WTC11 (cell line): ENCODE measurements around the gene CAST. TPM values are rescaled to one million over a fixed set of nuclear protein-coding genes. Genes with fewer than 3 reads are reported as not detected.

Source experiments
- ATAC-seq: fragments of 200-7000 bp; cut with Tn5 transposase; 2 replicates; pipeline ENCODE4 v1.10.0; 2021; ENCODE audit warnings: mild to moderate bottlenecking, moderate library complexity
- CTCF ChIA-PET: fragments of 300-600 bp; sonication (Branson Sonifier 250); formaldehyde crosslinking; loops from one replicate; lab custom pipeline; 2021; ENCODE audit warnings: antibody characterized with exemption; lab: Charles Lee
- POLR2A ChIA-PET: fragments of 350-600 bp; sonication (Branson Sonifier 250); formaldehyde crosslinking; loops from one replicate; lab custom pipeline; 2021; ENCODE audit warnings: antibody characterized with exemption; lab: Charles Lee
- DNase-seq: peaks from one replicate; pipeline ENCODE4 v3.0.0; 2021; ENCODE audit warnings: low spot score
- H3K27ac Mint-ChIP-seq: 2 replicates; pipeline ENCODE4 v1.8.0; 2021; ENCODE audit warnings: mixed read lengths
- H3K27me3 Mint-ChIP-seq: 2 replicates; pipeline ENCODE4 v1.8.0; 2021; ENCODE audit warnings: low read depth, mild to moderate bottlenecking, moderate library complexity, mixed read lengths
- H3K36me3 Mint-ChIP-seq: 2 replicates; pipeline ENCODE4 v1.8.0; 2021; ENCODE audit warnings: mixed read lengths
- H3K4me1 Mint-ChIP-seq: 2 replicates; pipeline ENCODE4 v1.8.0; 2022; ENCODE audit warnings: mixed read lengths
- H3K4me3 Mint-ChIP-seq: 2 replicates; pipeline ENCODE4 v1.8.0; 2021; ENCODE audit warnings: mild to moderate bottlenecking, moderate library complexity, mixed read lengths
- H3K9me3 Mint-ChIP-seq: 2 replicates; pipeline ENCODE4 v1.8.0; 2021; ENCODE audit warnings: mixed read lengths
- AR ChIP-seq: fragments of 250-450 bp; sonication (Bioruptor Pico); IDR thresholded peaks from 2 replicates; pipeline ENCODE4 v1.9.0; 2021; ENCODE audit warnings: mild to moderate bottlenecking
- CDX4 ChIP-seq: fragments of 250-450 bp; sonication (Bioruptor Pico); IDR thresholded peaks from 2 replicates; pipeline ENCODE4 v1.9.0; 2021; ENCODE audit warnings: moderate library complexity, mild to moderate bottlenecking, inconsistent platforms, borderline replicate concordance
- CREB1 ChIP-seq: sonication (generic); formaldehyde crosslinking; IDR thresholded peaks from 2 replicates; pipeline ENCODE4 v1.8.0; 2023; ENCODE audit warnings: mild to moderate bottlenecking, missing genetic modification reagents
- FOXK1 ChIP-seq: sonication (generic); formaldehyde crosslinking; IDR thresholded peaks from 2 replicates; pipeline ENCODE4 v1.8.0; 2022; ENCODE audit warnings: mild to moderate bottlenecking, moderate library complexity, missing genetic modification reagents
- JAZF1 ChIP-seq: fragments of 250-450 bp; sonication (Bioruptor Pico); IDR thresholded peaks from 2 replicates; pipeline ENCODE4 v1.9.0; 2021; ENCODE audit warnings: moderate library complexity, mild to moderate bottlenecking, inconsistent platforms
- KAT7 ChIP-seq: sonication (generic); formaldehyde crosslinking; IDR thresholded peaks from 2 replicates; pipeline ENCODE4 v1.8.1; 2023; ENCODE audit warnings: missing genetic modification reagents, mild to moderate bottlenecking, borderline replicate concordance
- MYBL2 ChIP-seq: sonication (generic); formaldehyde crosslinking; IDR thresholded peaks from 2 replicates; pipeline ENCODE4 v1.8.1; 2023; ENCODE audit warnings: mild to moderate bottlenecking, moderate library complexity, missing genetic modification reagents
- NFE2L1 ChIP-seq: sonication (generic); formaldehyde crosslinking; IDR thresholded peaks from 2 replicates; pipeline ENCODE4 v1.8.1; 2023; ENCODE audit warnings: missing genetic modification reagents
- NFYB ChIP-seq: sonication (generic); formaldehyde crosslinking; conservative IDR thresholded peaks from 2 replicates; pipeline ENCODE4 v1.8.0; 2022; ENCODE audit warnings: low read depth, missing genetic modification reagents
- SOX15 ChIP-seq: fragments of 250-450 bp; sonication (Bioruptor Pico); IDR thresholded peaks from 2 replicates; pipeline ENCODE4 v1.9.0; 2021; ENCODE audit warnings: mild to moderate bottlenecking
- SP1 ChIP-seq: sonication (generic); formaldehyde crosslinking; conservative IDR thresholded peaks from 2 replicates; pipeline ENCODE4 v1.8.1; 2022; ENCODE audit warnings: missing genetic modification reagents
- STAT6 ChIP-seq: sonication (generic); formaldehyde crosslinking; conservative IDR thresholded peaks from 2 replicates; pipeline ENCODE4 v1.8.1; 2023; ENCODE audit warnings: mild to moderate bottlenecking, low read depth, missing genetic modification reagents, moderate library complexity
- TEAD1 ChIP-seq: sonication (generic); formaldehyde crosslinking; IDR thresholded peaks from 2 replicates; pipeline ENCODE4 v1.8.0; 2022; ENCODE audit warnings: mild to moderate bottlenecking, missing genetic modification reagents
- TP53 ChIP-seq: sonication (generic); formaldehyde crosslinking; IDR thresholded peaks from 2 replicates; pipeline ENCODE4 v1.8.1; 2023; ENCODE audit warnings: mild to moderate bottlenecking, missing genetic modification reagents
- USF1 ChIP-seq: sonication (generic); formaldehyde crosslinking; IDR thresholded peaks from 2 replicates; pipeline ENCODE4 v1.8.0; 2022; ENCODE audit warnings: mild to moderate bottlenecking, missing genetic modification reagents
- USF2 ChIP-seq: sonication (generic); formaldehyde crosslinking; IDR thresholded peaks from 2 replicates; pipeline ENCODE4 v1.8.1; 2023; ENCODE audit warnings: mild to moderate bottlenecking, missing genetic modification reagents, moderate library complexity
- ZBTB21 ChIP-seq: sonication (generic); formaldehyde crosslinking; IDR thresholded peaks from 2 replicates; pipeline ENCODE4 v1.8.1; 2023; ENCODE audit warnings: mild to moderate bottlenecking, missing genetic modification reagents, borderline replicate concordance
- ZNF138 ChIP-seq: sonication (generic); formaldehyde crosslinking; conservative IDR thresholded peaks from 2 replicates; pipeline ENCODE4 v1.8.1; 2022; ENCODE audit warnings: mild to moderate bottlenecking, moderate library complexity, missing genetic modification reagents
- total RNA-seq: library from RNA; stranded (reverse); gene quantifications from 3 replicates; pipeline ENCODE4 v1.2.3, GENCODE V29; 2021

CAST gene
- total RNA-seq, 1 experiment from 2014 or later, result 40.0 TPM

- no peak for TF ChIP-seq USF1 (CRISPR knock-in tag)
- no peak for TF ChIP-seq SP1
Observed at GRCh38 chr5:96671441-96671840, 9.3 kb downstream of the CAST start (continued).

GRCh38 chr5:96673127-96673526, 11.0 kb downstream of the CAST start:
- no peak for DNase-seq
- no peaks in the 10 kb centered on the region for H3K9me3 Mint-ChIP-seq
- ChIA-PET POLR2A (no interaction called here), CTCF (no interaction called here)
- no peaks in the 10 kb centered on the region for H3K27me3 Mint-ChIP-seq
- TF ChIP-seq NFYB (CRISPR knock-in tag), result no peak
- no peak for TF ChIP-seq FOXK1 (CRISPR knock-in tag)
- TF ChIP-seq ZNF138 (CRISPR knock-in tag), result no peak
- no peak for TF ChIP-seq SOX15 (CRISPR knock-in tag)
- TF ChIP-seq CDX4 (CRISPR knock-in tag), result no peak
- TF ChIP-seq CREB1 (CRISPR knock-in tag), result no peak
- no peak for TF ChIP-seq AR (CRISPR knock-in tag)
- TF ChIP-seq JAZF1 (CRISPR knock-in tag), result no peak
- TF ChIP-seq KAT7 (CRISPR knock-in tag), result no peak
- TF ChIP-seq, all 79 proteins: peak for 0
- no peak overlapping the region for H3K4me3 Mint-ChIP-seq
- no peaks in the 10 kb centered on the region for H3K36me3 Mint-ChIP-seq
- ATAC-seq, result no peak
- peaks cover 3% of the 10 kb centered on the region for H3K4me1 Mint-ChIP-seq
- H3K27ac Mint-ChIP-seq, result no peak overlapping the region

- Mint-ChIP-seq H3K9me3 (no peaks in the 10 kb centered on the region), H3K4me1 (peaks cover 5% of the 10 kb centered on the region; the same call in 1 of the 2 replicates), H3K36me3 (no peaks in the 10 kb centered on the region), H3K4me3 (no peak overlapping the region), H3K27me3 (no peaks in the 10 kb centered on the region)
- ATAC-seq, result no peak
- ChIA-PET CTCF (no interaction called here), POLR2A (no interaction called here)
- TF ChIP-seq TP53 (CRISPR knock-in tag) (no peak), CDX4 (CRISPR knock-in tag) (no peak), MYBL2 (CRISPR knock-in tag) (no peak), USF2 (no peak), ZBTB21 (CRISPR knock-in tag) (no peak), NFE2L1 (CRISPR knock-in tag) (no peak), TEAD1 (CRISPR knock-in tag) (no peak), STAT6 (CRISPR knock-in tag) (no peak)
- TF ChIP-seq, all 79 proteins: peak for 0
- no peak for DNase-seq
- no peak overlapping the region for H3K27ac Mint-ChIP-seq
Observed at GRCh38 chr5:96675882-96676281, 13.7 kb downstream of the CAST start.
